Endometrium (tissue), 2 donors: ENCODE data around the gene LARP7.
"Not testable (repeated sequence)": the region's sequence is repeated elsewhere in the genome, so short reads cannot be mapped to it uniquely, and the experiment has no call there.

ENCODE experiments used
- FAIRE-seq: peaks from 2 replicates; lab custom pipeline; 2012; peaks lifted over from hg19 to GRCh38; lab: Jason Lieb, UNC
- donor health status: control.
- donor health status: control.

The LARP7 gene

GRCh38 chr4:112650332-112650731 lies 13.4 kb downstream of the LARP7 start:
- FAIRE-seq: no peak

GRCh38 chr4:112651641-112652040 lies 14.7 kb downstream of the LARP7 start:
- no peak for FAIRE-seq

GRCh38 chr4:112652216-112652615 lies 15.3 kb downstream of the LARP7 start:
- FAIRE-seq: no peak

- no peak for FAIRE-seq
These were observed 18.3 kb downstream of the LARP7 start for GRCh38 chr4:112655270-112655669.

GRCh38 chr4:112656115-112656514 lies 19.2 kb downstream of the LARP7 start:
- FAIRE-seq: not testable (repeated sequence)

- FAIRE-seq: no peak
These were observed 27.7 kb downstream of the LARP7 start for GRCh38 chr4:112664611-112665010.

- no peak for FAIRE-seq
These were observed 31.2 kb downstream of the LARP7 start for GRCh38 chr4:112668131-112668530.

GRCh38 chr4:112673076-112673475 lies 36.1 kb downstream of the LARP7 start:
- FAIRE-seq: no peak

- no peak for FAIRE-seq
These were observed 36.7 kb downstream of the LARP7 start for GRCh38 chr4:112673686-112674085.

GRCh38 chr4:112674376-112674775 lies 37.4 kb downstream of the LARP7 start:
- FAIRE-seq: no peak

GRCh38 chr4:112677519-112678091 lies 40.7 kb downstream of the LARP7 start:
- FAIRE-seq: no peak

GRCh38 chr4:112680996-112681395 lies 44.1 kb downstream of the LARP7 start:
- FAIRE-seq: no peak

GRCh38 chr4:112693507-112693906 lies 56.6 kb downstream of the LARP7 start:
- FAIRE-seq: no peak

- FAIRE-seq: no peak
These were observed 63.7 kb downstream of the LARP7 start for GRCh38 chr4:112700679-112701078.

GRCh38 chr4:112702892-112703291 lies 65.9 kb downstream of the LARP7 start:
- FAIRE-seq: no peak

GRCh38 chr4:112704322-112704721 lies 67.4 kb downstream of the LARP7 start:
- FAIRE-seq: no peak

- FAIRE-seq: no peak
These were observed 68.3 kb downstream of the LARP7 start for GRCh38 chr4:112704991-112705845.

- not testable (repeated sequence) for FAIRE-seq
These were observed 69.2 kb downstream of the LARP7 start for GRCh38 chr4:112705891-112706839.

- FAIRE-seq: no peak
These were observed 69.9 kb downstream of the LARP7 start for GRCh38 chr4:112706840-112707207.
